Mucosa of descending colon (tissue), 3 donors: ENCODE measurements around the gene YKT6. TPM values are rescaled to one million over a fixed set of nuclear protein-coding genes. Genes with fewer than 3 reads are reported as not detected.
A peak's percentile ranks its signal among the peaks of the same experiment; 100 is the strongest.

Experiments
- ATAC-seq: fragments of 200-7000 bp; cut with Tn5 transposase; one replicate; pipeline ENCODE4 v1.9.1; 2020; ENCODE audit warnings: mild to moderate bottlenecking, moderate library complexity
- DNase-seq, 3 donors: peaks; one replicate each; pipeline ENCODE4 v3.0.0-alpha.2; 2020
- H3K36me3 ChIP-seq: fragments of 200-600 bp; one replicate; pipeline ENCODE4 v1.8.0; 2021; ENCODE audit warnings: low read depth, mild to moderate bottlenecking
- H3K4me1 ChIP-seq: fragments of 200-600 bp; one replicate; pipeline ENCODE4 v1.8.0; 2021; ENCODE audit warnings: low read depth, mild to moderate bottlenecking
- H3K4me3 ChIP-seq: fragments of 200-600 bp; one replicate; pipeline ENCODE4 v1.8.0; 2021; ENCODE audit warnings: mild to moderate bottlenecking
- H3K9me3 ChIP-seq: fragments of 200-600 bp; one replicate; pipeline ENCODE4 v1.8.0; 2021; ENCODE audit warnings: mild to moderate bottlenecking
- CTCF ChIP-seq: fragments of 200-600 bp; IDR thresholded peaks from one replicate; pipeline ENCODE4 v1.8.0; 2022; ENCODE audit warnings: antibody characterized with exemption, mild to moderate bottlenecking
- intact Hi-C, 2 donors: fragments of 100-400 bp; cut with DNase I in 1 of 2; cut with micrococcal nuclease in 1 of 2; formaldehyde crosslinking; loops; one replicate each; pipeline versions ENCODE4 v1.11.0 to v1.11.1; 2022; cut with DNase I, micrococcal nuclease
- total RNA-seq, 3 donors: library from RNA; stranded (reverse); fragmentation: NEBNext Ultra II Directional in 2 of 3; extraction: Animal tissue kit (Norgen Biotek cat#: 25700) in 2 of 3; gene quantifications; one replicate each; pipeline versions ENCODE4 v1.2.1 to v1.2.4, GENCODE V29; 2021 to 2023
- donor health status: DM: no; HTN: no; CAD: no; lungs with moderate emphysema.
- donor health status: DM: no; HTN: no; CAD: no.
- donor health status: DM: no; HTN: yes; CAD: no.

Gene YKT6
- total RNA-seq, 3 donors from 2014 or later: 72.0 to 79.5 (median 79.0) TPM

DNA sequence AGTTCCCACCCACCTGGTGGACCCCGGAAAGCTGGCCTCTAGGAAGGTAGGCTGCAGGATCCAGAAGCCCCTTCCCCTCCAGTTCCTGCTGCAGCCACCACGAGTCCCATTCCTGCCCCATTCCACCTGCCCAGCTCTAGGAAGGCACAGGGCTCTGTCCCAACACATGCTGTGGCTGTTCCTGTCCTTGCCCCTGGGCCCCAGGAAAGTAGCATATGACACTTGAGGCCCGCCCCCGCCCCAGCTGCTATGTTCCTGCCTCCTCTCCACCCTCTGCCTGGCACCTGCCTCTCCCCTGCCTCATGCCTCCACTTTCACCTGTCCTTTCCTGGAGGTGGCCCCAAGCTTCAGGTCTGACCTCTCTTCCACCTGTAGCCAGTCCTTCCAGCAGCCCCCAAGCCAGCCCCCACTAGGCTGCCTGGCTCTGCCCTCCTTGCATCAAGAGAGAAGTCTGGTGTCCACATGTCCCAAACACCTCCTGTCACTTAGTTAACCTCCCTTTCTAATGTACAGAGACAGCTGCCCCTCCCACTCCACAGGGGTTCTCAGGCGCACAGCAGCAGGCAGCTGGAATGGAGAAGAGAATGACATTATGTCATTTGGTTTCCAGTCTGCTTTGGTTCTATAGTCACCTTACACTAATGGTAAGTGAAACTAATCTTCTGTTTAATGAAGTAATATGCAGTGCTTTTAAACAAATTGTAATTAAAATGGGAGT, 22.7 kb downstream of the YKT6 start:
- intact Hi-C loops: no loop called here
- no peaks in the 10 kb centered on the region for H3K9me3 ChIP-seq
- ATAC-seq (no peak), DNase-seq (no peak)
- no peaks in the 10 kb centered on the region for H3K4me1 ChIP-seq
- TF ChIP-seq CTCF: no peak
- H3K4me3 ChIP-seq: no peak overlapping the region
- H3K36me3 ChIP-seq: no peaks in the 10 kb centered on the region

- Histone ChIP-seq H3K4me1 (no peaks in the 10 kb centered on the region), H3K4me3 (no peak overlapping the region), H3K9me3 (no peaks in the 10 kb centered on the region), H3K36me3 (no peaks in the 10 kb centered on the region)
- no peak for ATAC-seq
- TF ChIP-seq CTCF: no peak
- intact Hi-C loops: no loop called here
- peak in 1 of 3 donors; percentile 37 for DNase-seq
Measured at GRCh38 chr7:44224080-44224973, 23.5 kb downstream of the YKT6 start.

GRCh38 chr7:44224974-44225565, 24.3 kb downstream of the YKT6 start:
- DNase-seq: peak in 1 of 3 donors; percentile 36
- H3K4me1 ChIP-seq: no peaks in the 10 kb centered on the region
- TF ChIP-seq CTCF: no peak
- H3K4me3 ChIP-seq: no peak overlapping the region
- H3K36me3 ChIP-seq: no peaks in the 10 kb centered on the region
- ATAC-seq: no peak
- intact Hi-C loops: no loop called here
- no peaks in the 10 kb centered on the region for H3K9me3 ChIP-seq

GRCh38 chr7:44225566-44226395, 25.0 kb downstream of the YKT6 start:
- intact Hi-C loops: no loop called here
- Histone ChIP-seq H3K36me3 (no peaks in the 10 kb centered on the region), H3K4me3 (no peak overlapping the region), H3K4me1 (no peaks in the 10 kb centered on the region), H3K9me3 (no peaks in the 10 kb centered on the region)
- no peak for ATAC-seq
- no peak for TF ChIP-seq CTCF
- peak in 1 of 3 donors; percentile 34 for DNase-seq

DNA sequence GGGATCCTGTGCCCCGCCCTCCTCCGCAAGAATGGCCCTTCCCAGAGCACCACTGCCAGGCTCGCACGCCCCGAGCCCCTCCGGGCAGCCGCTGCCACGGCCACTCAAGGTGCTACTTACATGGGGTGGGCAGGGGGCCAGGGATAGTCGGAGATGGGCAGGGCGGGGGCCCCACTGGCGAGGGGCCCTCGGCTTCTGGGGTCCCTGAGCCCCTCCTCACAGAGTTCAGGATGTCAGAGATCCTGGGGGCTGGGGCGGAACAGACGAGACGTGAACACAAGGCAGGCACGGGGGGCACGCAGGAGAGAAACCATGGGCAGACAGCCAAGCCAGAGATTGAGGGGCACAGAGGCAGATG, 25.6 kb downstream of the YKT6 start:
- H3K36me3 ChIP-seq: no peaks in the 10 kb centered on the region
- TF ChIP-seq CTCF: no peak
- ATAC-seq (no peak), DNase-seq (peak in 1 of 3 donors; percentile 38)
- intact Hi-C loops: no loop called here
- H3K9me3 ChIP-seq: no peaks in the 10 kb centered on the region
- no peaks in the 10 kb centered on the region for H3K4me1 ChIP-seq
- H3K4me3 ChIP-seq: no peak overlapping the region
